Uterus (tissue), 2 donors: ENCODE measurements around the gene PTPRN2.

Experiments
- POLR2A ChIP-seq, 2 donors: fragments of 450-650 bp; IDR thresholded peaks; one replicate each; pipeline ENCODE4 v1.6.1; 2016; ENCODE audit warnings: antibody characterized with exemption in 2 of 2, mild to moderate bottlenecking in 1 of 2, moderate library complexity in 1 of 2
- TF ChIP-seq, protein P1 (sequence below), 4 experiments: fragments of 200-600 bp in 2 of 4; fragments of 450-650 bp in 2 of 4; sonication (generic) in 2 of 4; IDR thresholded peaks; one replicate each; pipeline ENCODE4 v1.5.1; 2016 to 2019; ENCODE audit warnings: antibody characterized with exemption in 4 of 4, mild to moderate bottlenecking in 2 of 4, moderate library complexity in 1 of 4

- TF ChIP-seq POLR2A (IDR thresholded peaks at IDR 0.05), result no peak
- TF ChIP-seq, protein P1, sequence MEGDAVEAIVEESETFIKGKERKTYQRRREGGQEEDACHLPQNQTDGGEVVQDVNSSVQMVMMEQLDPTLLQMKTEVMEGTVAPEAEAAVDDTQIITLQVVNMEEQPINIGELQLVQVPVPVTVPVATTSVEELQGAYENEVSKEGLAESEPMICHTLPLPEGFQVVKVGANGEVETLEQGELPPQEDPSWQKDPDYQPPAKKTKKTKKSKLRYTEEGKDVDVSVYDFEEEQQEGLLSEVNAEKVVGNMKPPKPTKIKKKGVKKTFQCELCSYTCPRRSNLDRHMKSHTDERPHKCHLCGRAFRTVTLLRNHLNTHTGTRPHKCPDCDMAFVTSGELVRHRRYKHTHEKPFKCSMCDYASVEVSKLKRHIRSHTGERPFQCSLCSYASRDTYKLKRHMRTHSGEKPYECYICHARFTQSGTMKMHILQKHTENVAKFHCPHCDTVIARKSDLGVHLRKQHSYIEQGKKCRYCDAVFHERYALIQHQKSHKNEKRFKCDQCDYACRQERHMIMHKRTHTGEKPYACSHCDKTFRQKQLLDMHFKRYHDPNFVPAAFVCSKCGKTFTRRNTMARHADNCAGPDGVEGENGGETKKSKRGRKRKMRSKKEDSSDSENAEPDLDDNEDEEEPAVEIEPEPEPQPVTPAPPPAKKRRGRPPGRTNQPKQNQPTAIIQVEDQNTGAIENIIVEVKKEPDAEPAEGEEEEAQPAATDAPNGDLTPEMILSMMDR (IDR thresholded peaks at IDR 0.05), result no peak
Observed at GRCh38 chr7:158586499-158587161, 993 bp downstream of the PTPRN2 start.
